Measurements from ENCODE around the gene TESPA1.

Gene TESPA1

DNA sequence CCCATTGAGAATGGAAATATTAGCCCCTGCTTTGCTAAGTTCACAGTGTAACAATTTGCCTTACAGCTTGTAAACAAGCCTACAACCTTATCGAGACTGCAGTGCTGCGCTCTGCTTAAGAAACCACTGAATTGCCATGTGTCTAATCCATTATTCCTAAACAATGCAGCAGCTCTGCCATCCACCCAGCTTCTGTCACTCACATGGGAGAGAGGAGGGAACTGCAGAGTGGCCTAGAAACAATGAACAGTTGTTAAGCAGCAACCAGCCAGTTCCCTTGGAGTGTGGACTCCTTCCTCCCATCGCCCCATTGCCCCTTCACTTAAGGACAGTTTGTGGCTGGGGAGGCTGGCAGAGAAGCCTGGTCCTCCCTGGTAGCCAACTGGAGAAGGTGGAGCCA lies 42.9 kb downstream of the TESPA1 start:
- no peak for DNase-seq

DNA sequence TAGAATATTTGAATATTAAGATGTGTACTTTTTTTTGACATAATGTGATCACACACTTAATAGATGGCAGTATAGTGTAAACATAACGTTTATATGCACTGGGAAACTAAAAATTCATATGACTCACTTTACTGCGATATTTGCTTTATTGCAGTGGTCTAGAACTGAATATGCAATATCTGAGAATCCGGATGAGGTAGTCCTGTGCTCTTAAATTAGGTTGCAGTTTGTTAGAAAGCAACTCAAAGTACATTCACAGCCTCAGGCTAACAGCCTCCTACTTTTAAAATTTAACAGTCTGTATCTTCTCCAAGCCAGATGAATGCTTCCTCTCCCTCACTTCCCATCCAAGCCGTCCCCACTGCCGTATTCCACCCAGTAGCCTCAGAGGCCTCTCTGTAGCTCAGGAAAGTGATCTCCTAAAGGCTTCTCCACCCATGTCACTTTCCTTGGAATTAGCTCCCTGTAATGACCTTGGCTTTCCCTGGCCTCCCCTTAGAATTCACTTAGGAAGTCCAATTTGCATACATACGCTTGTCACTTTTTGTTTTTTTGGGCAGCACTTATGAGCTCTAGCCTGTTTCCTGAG lies 43.7 kb downstream of the TESPA1 start:
- DNase-seq: no peak

DNA sequence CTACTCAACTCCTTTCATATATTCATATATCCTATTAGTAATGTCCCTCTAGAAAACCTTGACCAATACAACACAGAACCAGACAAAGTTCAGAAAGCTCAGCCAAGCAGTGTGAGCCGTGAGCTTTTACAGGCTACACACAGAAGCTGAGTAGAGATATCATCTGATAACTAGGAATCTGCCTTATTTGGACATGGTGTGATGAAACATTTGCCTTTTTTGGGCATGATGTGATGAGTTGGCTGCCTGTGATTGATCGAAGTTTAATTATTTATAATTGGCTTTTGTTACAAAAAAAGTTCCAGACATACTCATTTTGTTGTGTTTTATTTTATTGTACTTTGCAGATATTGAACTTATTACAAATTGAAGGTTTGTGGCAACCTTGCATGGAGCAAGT lies 46.6 kb downstream of the TESPA1 start:
- no peak for DNase-seq

DNA sequence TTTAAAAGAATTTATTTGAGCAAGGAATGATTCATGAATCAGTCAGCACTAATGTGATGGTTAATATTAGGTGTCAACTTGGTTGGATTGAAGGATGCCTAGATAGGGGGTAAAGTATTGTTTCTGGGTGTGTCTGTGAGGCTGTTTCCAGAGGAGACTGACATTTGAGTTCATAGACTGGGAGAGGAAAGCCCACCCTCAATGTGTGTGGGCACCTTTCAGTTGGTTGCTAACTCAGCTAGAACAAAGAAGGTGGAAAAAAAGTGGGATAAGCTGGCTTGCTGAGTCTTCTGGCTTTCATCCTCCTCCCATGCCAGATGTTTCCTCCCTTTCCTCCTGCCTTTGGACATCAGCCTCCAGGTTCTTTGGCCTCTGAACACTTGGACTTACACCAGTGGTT lies 47.2 kb downstream of the TESPA1 start:
- DNase-seq: no peak

DNA sequence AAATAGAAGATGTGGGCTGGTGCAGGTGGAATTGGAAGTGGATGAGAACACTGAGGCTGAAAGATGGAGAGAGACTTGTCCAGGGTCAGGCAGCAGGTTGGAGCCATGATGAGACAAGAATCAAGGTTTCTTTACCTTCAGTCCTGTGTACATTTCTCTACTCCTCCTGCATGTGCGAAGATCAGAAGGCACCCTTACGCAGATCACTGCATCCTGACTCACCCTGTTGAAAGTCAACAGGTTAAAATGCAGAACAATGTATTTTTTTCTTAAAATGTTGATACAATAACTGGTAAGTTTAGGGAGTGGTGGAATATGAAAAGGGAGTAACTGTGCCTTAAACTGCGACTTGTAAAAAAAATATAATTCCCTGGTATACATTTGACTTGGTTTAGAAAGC lies 47.8 kb downstream of the TESPA1 start:
- no peak for DNase-seq

DNA sequence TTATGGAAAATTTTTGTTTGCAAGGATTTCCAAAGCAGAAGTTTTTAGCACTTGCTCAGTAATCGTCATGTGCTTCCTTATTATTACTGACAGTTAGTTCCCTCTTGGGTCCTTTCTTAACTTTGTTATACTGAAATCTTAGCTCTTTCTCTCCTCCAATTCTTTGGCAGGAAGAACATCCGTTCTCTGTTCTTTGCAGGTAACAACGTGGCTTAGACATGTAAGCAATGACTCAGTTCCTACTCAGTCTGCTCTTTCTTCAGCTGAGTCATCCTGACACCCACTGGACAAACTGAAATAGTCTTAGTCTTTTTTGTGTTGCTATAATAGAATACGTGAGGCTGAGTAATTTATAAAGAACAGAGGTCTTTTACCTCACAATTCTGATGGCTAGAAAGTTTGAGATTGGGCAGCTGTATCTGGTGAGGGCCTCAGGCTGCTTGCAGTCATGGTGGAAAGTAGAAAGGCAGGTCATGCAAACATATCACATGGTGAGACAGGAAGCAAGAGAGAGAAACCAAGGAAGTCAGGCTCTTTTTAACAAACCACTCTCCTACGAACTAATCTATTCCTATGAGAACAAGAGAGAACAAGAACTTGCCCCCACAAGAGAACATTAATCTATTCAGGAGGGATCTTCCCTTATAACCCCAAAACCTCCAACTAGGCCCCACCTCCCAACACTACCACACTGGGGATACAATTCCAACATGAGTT lies 49.2 kb downstream of the TESPA1 start:
- DNase-seq: peak; percentile 59

DNA sequence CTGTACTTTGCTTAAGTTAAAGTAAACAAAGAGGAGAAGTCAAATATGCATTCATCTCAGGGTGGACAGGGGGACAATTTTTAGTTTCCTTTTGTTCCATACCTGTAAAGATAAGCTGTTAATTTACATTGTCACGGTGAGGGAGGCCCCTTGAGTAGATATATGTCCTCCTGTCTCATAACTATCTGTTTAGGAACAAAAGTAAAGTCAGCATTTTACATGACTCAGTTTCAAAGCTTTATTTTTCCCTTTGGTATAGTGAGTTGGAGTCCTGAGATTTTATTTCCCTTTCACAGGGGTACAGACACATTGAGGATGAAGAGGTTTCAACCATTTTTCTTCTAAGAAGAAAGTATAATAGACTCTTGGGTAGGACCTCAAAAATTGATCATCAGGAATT lies 50.1 kb downstream of the TESPA1 start:
- no peak for DNase-seq

DNA sequence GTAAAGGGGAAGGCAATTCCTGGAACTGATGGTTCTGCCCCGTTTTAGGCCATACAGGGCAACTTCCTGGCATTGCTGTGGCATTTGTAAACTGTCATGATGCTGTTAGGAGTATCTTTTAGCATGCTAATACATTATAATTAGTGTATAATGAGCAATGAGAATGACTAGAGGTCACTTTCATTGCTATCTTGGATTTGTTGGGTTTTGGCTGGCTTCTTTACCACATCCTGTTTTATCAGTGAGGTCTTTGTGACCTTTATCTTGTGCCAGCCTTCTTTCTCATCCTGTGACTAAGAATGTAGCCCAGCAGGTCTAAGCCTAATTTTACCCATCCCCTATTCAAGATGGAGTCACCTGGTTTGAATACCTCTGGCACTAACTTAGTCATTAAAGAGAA lies 51.2 kb downstream of the TESPA1 start:
- DNase-seq: no peak

DNA sequence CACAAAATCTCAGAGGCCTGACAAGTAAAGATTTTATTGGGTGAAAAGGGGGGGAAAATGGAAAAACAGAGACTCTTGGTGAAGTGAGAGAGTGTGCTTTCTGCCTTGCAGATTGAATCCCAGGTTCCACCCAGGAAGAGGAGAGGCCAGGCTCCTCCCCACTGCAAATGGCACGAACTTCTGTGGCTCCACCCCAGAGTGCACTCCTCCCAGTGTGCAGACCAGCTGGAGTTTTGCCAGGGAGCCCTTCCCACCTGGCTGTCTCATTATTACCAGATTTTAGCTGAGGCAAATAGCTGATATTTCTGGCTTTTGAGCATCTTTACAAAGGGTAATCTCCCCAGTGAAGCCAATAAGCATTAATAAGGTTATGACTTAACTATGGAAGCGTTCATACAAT lies 51.9 kb downstream of the TESPA1 start:
- DNase-seq: no peak

DNA sequence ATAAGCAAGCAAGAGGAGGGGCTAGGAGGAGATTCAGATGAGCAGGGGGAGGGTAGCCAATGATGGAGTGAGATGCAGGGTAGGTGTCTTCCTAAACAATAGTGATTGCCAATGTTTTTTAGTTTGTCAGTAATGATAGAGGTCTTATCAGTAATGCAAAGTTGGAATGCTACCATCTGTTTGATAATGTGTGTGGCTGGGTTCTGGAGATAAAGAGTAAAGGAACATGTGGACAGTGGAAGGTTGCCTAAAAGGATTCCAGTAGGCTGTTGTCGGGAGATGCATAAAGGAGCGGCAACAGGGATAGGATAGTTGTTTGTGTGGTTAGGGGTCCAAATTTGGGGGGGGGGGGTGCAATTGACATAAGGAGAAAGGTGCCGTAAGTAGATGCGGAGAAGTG lies 52.5 kb downstream of the TESPA1 start:
- no peak for DNase-seq

DNA sequence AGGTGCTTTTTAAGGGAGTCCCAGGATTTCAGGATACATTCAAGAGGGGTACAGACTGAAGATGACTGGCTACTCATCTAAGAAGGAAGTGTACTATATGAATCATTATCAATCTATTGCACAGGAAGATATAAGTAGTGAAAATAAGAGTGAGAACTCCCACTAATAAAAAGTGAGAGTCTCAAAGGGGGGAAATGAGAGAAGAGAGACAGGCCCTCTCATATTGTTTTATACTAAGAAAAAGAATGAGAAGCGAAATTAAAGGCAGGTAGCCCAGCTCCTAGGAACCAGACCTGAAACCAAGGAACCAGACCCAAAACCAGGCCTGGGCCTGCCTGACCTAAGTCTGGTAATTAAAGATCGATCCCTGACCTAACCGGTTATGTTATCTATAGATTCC lies 54.6 kb downstream of the TESPA1 start:
- no peak for DNase-seq

DNA sequence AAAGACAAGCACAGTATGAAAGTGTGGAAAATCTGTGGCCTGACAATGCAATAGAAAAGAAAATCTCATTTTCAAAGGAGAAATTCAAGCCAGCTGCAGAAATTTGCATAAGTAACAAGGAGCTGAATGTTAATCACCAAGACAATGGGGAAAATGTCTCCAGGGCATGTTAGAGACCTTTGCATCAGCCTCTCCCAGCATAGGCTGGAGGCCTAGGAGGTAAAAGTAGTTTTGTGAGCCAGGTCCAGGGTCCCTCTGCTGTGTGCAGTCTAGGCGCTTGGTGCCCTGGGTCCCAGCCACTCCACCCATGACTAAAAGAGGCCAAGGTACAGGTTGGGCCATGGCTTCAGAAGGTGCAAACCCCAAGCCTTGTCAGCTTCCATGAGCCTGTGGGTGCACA lies 58.3 kb downstream of the TESPA1 start:
- DNase-seq: no peak

DNA sequence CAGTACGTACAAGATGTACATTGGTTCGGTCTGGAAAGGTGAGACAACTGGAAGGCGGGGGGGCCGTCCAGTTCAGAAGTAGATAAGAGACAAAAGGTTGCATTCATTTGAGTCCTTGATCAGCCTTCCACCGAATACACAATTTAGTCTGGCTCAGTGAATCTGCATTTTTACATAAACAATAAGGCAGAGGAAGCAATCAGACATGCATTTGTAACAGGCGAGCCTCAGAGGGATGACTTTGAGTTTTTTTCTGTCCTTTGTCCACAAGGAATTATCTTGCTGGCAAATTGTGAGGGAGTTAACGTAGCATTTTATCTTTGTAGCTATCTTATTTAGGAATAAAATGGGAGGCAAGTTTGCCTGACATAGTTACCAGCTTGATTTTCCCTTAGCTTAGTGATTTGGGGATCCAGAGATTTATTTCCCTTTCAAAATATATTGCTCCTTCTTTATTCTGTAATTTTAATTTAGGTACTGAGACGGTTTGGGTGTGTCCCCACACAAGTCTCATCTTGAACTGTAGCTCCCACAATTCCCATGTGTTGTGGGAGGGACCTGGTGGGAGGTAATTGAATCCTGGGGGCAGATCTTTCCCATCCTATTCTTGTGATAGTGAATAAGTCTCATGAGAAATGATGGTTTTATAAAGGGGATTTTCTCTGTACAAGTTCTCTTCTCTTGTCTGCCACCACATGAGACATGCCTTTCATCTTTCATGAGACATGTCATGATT lies 59.4 kb downstream of the TESPA1 start:
- DNase-seq: no peak

DNA sequence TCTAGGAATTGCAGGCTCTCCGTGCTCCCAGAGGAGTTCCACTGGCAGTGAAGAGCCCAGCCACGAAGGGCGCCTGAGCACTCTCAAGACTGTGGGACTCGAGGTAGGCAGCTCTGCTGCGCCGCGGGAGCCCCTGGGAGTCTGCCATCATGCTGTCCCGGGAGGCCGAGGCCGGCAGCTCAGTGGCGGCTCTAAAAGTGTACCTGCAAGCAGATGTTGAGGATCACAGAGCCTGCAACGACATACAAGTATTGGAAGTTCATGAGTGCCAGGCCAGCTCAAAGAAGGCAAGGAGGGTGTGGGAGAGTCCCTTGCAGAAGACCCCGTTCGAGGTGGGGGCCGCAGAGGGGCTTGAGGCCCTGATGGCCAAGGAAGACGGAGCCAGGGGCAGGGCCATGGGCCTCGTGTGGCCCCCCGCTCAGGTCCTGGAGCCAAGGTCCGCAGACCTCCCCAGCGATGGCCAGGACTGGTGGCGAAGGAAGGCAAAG lies 67.5 kb downstream of the TESPA1 start:
- DNase-seq: no peak

Data from stimulated activated CD8-positive, alpha-beta memory T cell treated with anti-CD3 and anti-CD28 coated beads, Interleukin-4, amount 100 ng/mL, for 48 hours (primary cell).